Activated naive CD4-positive, alpha-beta T cell treated with anti-CD3 and anti-CD28 coated beads for 36 hours (primary cell): ENCODE measurements around the gene QKI. TPM values are rescaled to one million over a fixed set of nuclear protein-coding genes. Genes with fewer than 3 reads are reported as not detected.

Experiments
- CTCF ChIA-PET: fragments of 350-600 bp; sonication (Branson Sonifier 250); formaldehyde crosslinking; loops from one replicate; lab custom pipeline; 2021; ENCODE audit warnings: antibody characterized with exemption; lab: Charles Lee
- DNase-seq: peaks from one replicate; pipeline ENCODE4 v3.0.0-alpha.2; 2020
- H3K27ac Mint-ChIP-seq: one replicate; pipeline ENCODE4 v1.8.0; 2021; ENCODE audit warnings: mild to moderate bottlenecking, mixed read lengths
- H3K27me3 Mint-ChIP-seq: one replicate; pipeline ENCODE4 v1.8.0; 2021; ENCODE audit warnings: low read depth, mixed read lengths
- H3K36me3 Mint-ChIP-seq: one replicate; pipeline ENCODE4 v1.8.0; 2021; ENCODE audit warnings: low read depth, mixed read lengths
- H3K4me1 Mint-ChIP-seq: one replicate; pipeline ENCODE4 v1.8.0; 2021; ENCODE audit warnings: low read depth, mixed read lengths
- H3K4me3 Mint-ChIP-seq: one replicate; pipeline ENCODE4 v1.8.0; 2021; ENCODE audit warnings: mild to moderate bottlenecking, moderate library complexity, mixed read lengths
- H3K9me3 Mint-ChIP-seq: one replicate; pipeline ENCODE4 v1.8.0; 2021; ENCODE audit warnings: mixed read lengths
- intact Hi-C: fragments of 100-400 bp; cut with micrococcal nuclease; formaldehyde crosslinking; loops from one replicate; pipeline ENCODE4 v1.15.1; 2023
- total RNA-seq, 2 experiments: library from RNA; stranded (reverse); gene quantifications; one replicate each; pipeline ENCODE4 v1.2.3, GENCODE V29; 2021

The QKI gene
- total RNA-seq, 2 experiments from 2014 or later = 34.6 to 38.4 TPM

GRCh38 chr6:163408352-163408991, 6.0 kb upstream of the QKI start:
- H3K4me1 Mint-ChIP-seq = peaks cover 17% of the 10 kb centered on the region
- DNase-seq = no peak
- no peak overlapping the region for H3K27ac Mint-ChIP-seq
- H3K36me3 Mint-ChIP-seq = peaks cover 4% of the 10 kb centered on the region
- intact Hi-C loops = no loop called here
- no peaks in the 10 kb centered on the region for H3K27me3 Mint-ChIP-seq
- CTCF ChIA-PET = interaction anchor here (0.9 kb wide), 1 partner anchor 12 kb away, joined by 3 read pairs; no protein-coding TSS in a partner anchor
- H3K4me3 Mint-ChIP-seq = no peak overlapping the region
- H3K9me3 Mint-ChIP-seq = no peaks in the 10 kb centered on the region

DNA sequence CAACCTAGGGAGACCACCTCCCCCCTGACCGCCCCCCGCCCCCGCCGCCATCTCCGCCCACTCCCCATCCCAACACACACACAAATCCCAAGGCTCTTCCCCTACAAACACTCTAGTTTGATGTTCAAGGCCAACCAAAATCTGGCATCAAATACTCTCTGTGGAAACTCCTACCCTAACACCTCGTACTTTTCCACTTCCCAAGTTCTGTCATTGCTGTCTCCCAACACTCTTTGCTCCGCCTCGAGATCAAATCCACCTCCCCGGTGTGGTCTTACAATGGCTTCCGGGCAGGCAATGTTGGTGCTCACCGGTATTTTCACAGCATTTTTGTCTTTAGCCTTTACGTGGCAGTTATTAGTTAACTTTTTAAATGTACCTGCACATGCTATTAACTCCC, 4.8 kb upstream of the QKI start:
- intact Hi-C loops = no loop called here
- H3K4me3 Mint-ChIP-seq = no peak overlapping the region
- no peaks in the 10 kb centered on the region for H3K27me3 Mint-ChIP-seq
- CTCF ChIA-PET = no interaction called here
- H3K27ac Mint-ChIP-seq = no peak overlapping the region
- H3K4me1 Mint-ChIP-seq = peaks cover 17% of the 10 kb centered on the region
- DNase-seq = no peak
- H3K36me3 Mint-ChIP-seq = peaks cover 4% of the 10 kb centered on the region
- H3K9me3 Mint-ChIP-seq = no peaks in the 10 kb centered on the region

DNA sequence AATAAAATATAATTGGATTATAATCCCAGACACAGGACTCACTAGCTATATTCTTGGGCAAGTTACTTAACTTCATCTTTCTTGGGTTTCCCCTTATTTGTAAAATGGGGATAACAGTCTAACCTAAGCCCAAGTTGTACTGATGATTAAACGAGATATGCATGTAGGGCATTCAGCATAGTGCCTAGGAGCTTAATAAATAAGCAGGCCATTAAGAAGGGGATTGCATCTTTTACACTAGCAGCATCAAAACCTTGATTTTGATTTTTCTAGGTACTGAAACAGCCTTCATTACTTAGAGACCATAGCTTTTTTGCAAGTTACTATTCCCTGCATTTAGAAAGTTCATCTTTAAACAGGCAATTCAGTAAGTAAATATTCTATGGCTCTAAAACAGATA, 2.2 kb upstream of the QKI start:
- H3K27me3 Mint-ChIP-seq = no peaks in the 10 kb centered on the region
- peak overlapping the region; percentile 84 for H3K4me3 Mint-ChIP-seq
- peaks cover 11% of the 10 kb centered on the region for H3K4me1 Mint-ChIP-seq
- intact Hi-C loops = no loop called here
- no peak for DNase-seq
- no peak overlapping the region for H3K27ac Mint-ChIP-seq
- CTCF ChIA-PET = no interaction called here
- no peaks in the 10 kb centered on the region for H3K9me3 Mint-ChIP-seq
- H3K36me3 Mint-ChIP-seq = peaks cover 4% of the 10 kb centered on the region

- Mint-ChIP-seq H3K36me3 (peaks cover 4% of the 10 kb centered on the region), H3K27me3 (no peaks in the 10 kb centered on the region), H3K4me3 (peak overlapping the region; percentile 84), H3K27ac (peak overlapping the region; percentile 74), H3K4me1 (peaks cover 15% of the 10 kb centered on the region), H3K9me3 (no peaks in the 10 kb centered on the region)
- intact Hi-C loops = no loop called here
- DNase-seq = no peak
- CTCF ChIA-PET = no interaction called here
These were observed 1.6 kb upstream of the QKI start for GRCh38 chr6:163412801-163413344.

DNA sequence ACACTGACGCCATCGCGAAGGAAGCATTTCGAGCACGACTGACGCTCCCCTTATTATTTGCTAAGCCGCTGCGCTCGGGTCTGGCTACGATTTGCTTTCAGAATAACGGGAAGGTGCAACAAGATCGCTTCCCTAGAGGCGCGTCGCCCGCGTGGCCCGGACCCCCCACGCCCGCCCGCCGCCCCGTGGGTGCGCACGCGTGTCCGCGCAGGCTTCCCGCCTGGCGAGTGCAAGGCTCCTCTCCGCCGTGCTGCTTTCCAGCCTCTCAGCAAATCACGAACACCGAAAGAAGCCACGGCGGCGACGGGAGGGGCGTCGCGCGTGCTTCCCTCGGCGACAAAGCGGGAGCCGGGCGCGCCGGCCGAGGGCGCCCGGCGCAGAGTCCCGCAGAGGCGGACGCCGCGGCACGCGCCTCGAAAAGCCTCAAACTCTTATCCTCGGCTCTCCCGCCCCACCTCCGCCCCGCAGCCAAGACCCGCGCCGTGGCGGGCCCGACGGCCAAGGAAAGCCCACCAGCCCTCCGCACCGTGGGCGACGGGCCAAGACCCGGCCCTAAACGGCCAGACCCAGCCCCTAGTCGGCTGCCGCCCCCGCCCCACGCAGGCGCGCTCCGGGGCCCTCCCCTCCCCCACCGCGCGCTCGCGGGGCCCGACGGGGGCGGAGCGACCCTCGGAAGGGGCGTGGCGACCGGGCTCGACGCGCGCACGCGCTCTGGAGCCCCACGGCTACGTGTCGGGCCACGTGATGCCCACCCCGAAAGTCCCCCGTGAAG, 987 bp upstream of the QKI start:
- Mint-ChIP-seq H3K4me3 (peak overlapping the region; percentile 84), H3K36me3 (peaks cover 4% of the 10 kb centered on the region), H3K27me3 (no peaks in the 10 kb centered on the region), H3K4me1 (peaks cover 19% of the 10 kb centered on the region), H3K9me3 (no peaks in the 10 kb centered on the region), H3K27ac (peak overlapping the region; percentile 86)
- intact Hi-C loops = loop anchor here (1.0 to 2.0 kb wide), 2 partner anchors 7 to 687 kb away; partner anchors contain the start of genes PACRG and PRKN
- CTCF ChIA-PET = no interaction called here
- peak; percentile 87 for DNase-seq

- Mint-ChIP-seq H3K4me3 (peak overlapping the region; percentile 79), H3K36me3 (peaks cover 4% of the 10 kb centered on the region), H3K27ac (peak overlapping the region; percentile 84), H3K27me3 (no peaks in the 10 kb centered on the region), H3K4me1 (peaks cover 34% of the 10 kb centered on the region), H3K9me3 (no peaks in the 10 kb centered on the region)
- intact Hi-C loops = loop anchor here (1.0 to 5.0 kb wide), 4 partner anchors 9 to 1512 kb away; partner anchors contain the start of genes PACRG and PRKN
- CTCF ChIA-PET = interaction anchor here (1.2 to 1.3 kb wide), 2 partner anchors 76 to 231 kb away, joined by 5 to 7 read pairs; no protein-coding TSS in a partner anchor
- DNase-seq = peak; percentile 25
These were observed 565 bp downstream of the QKI start for GRCh38 chr6:163414946-163415619.

- peak overlapping the region; percentile 80 for H3K4me3 Mint-ChIP-seq
- H3K9me3 Mint-ChIP-seq = no peaks in the 10 kb centered on the region
- peak; percentile 48 for DNase-seq
- intact Hi-C loops = loop anchor here (1.0 to 5.0 kb wide), 7 partner anchors 44 to 1511 kb away; partner anchors contain the start of genes PACRG and PRKN
- H3K36me3 Mint-ChIP-seq = peaks cover 4% of the 10 kb centered on the region
- CTCF ChIA-PET = interaction anchor here (0.6 to 2.3 kb wide), 7 partner anchors 13 to 539 kb away, joined by 3 to 12 read pairs (median 5); no protein-coding TSS in a partner anchor
- H3K4me1 Mint-ChIP-seq = peaks cover 38% of the 10 kb centered on the region
- peak overlapping the region; percentile 91 for H3K27ac Mint-ChIP-seq
- H3K27me3 Mint-ChIP-seq = no peaks in the 10 kb centered on the region
These were observed 1.4 kb downstream of the QKI start for GRCh38 chr6:163415620-163416556.

- H3K9me3 Mint-ChIP-seq = no peaks in the 10 kb centered on the region
- DNase-seq = peak; percentile 53
- intact Hi-C loops = loop anchor here (1.0 to 5.0 kb wide), 7 partner anchors 12 to 1511 kb away; no protein-coding TSS in a partner anchor
- peak overlapping the region; percentile 91 for H3K27ac Mint-ChIP-seq
- no peaks in the 10 kb centered on the region for H3K27me3 Mint-ChIP-seq
- peak overlapping the region; percentile 80 for H3K4me3 Mint-ChIP-seq
- CTCF ChIA-PET = interaction anchor here (1.2 to 2.3 kb wide), 6 partner anchors 13 to 538 kb away, joined by 3 to 12 read pairs (median 4); no protein-coding TSS in a partner anchor
- H3K4me1 Mint-ChIP-seq = peaks cover 38% of the 10 kb centered on the region
- no peaks in the 10 kb centered on the region for H3K36me3 Mint-ChIP-seq
These were observed 2.2 kb downstream of the QKI start for GRCh38 chr6:163416557-163417253.

DNA sequence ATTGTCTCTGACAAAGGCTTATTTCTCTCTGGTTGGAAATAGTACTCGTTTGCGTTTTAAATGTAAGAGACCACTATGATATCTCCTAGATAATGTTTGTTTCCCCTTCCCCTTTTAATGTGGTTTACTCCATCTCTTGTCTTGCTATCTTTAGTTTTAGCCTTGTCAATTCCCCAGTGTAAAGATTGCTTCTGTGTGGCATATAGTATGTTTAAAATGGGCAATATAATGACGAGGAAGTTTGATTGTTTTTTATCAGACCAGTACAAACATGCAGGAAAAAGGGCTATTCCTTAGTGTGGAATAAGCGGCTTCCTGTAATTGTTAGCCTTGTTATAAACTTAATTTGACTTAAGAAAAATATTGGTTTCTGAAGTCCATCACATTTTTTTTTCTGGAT, 3.1 kb downstream of the QKI start:
- intact Hi-C loops = loop anchor here (1.0 to 5.0 kb wide), 4 partner anchors 11 to 1510 kb away; no protein-coding TSS in a partner anchor
- Mint-ChIP-seq H3K4me1 (peaks cover 39% of the 10 kb centered on the region), H3K9me3 (no peaks in the 10 kb centered on the region)

DNA sequence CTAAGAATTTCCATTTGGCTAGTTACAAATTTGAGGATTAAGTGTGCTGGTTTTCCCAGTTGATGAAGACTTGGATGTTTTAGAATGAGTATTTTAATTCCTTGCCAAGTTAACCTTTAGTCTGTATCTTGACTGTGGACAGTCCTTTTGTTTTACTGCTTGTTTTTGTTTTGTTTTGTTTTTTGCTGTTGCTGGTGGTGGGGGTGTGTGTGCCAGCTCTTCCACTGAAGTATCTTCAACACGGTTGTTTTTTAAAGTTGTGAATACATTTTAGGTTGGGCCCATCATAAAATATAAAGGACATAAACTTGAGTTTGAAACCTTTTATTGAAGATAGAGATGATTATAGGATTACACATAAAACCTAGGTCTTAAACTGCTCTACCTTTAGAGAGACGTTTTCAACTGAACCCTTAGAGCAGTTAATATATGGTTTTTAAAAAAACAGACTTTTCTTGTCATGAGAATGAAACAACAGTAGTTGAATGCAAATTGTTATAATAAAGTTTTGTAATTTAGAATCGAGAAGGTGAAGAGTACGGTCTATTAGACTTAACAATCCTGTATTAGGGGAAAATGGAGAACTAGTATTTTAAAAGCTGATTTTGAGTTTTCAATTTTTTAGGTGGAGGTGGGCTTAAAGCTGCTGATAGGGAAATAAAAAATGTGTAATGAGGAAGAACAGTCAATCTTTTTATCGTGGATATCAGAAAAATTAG, 4.0 kb downstream of the QKI start:
- H3K36me3 Mint-ChIP-seq = no peaks in the 10 kb centered on the region
- H3K9me3 Mint-ChIP-seq = no peaks in the 10 kb centered on the region
- no peak for DNase-seq
- no peaks in the 10 kb centered on the region for H3K27me3 Mint-ChIP-seq
- CTCF ChIA-PET = interaction anchor here (0.6 to 2.8 kb wide), 4 partner anchors 14 to 136 kb away, joined by 3 to 9 read pairs (median 4); no protein-coding TSS in a partner anchor
- H3K4me3 Mint-ChIP-seq = no peak overlapping the region
- peaks cover 37% of the 10 kb centered on the region for H3K4me1 Mint-ChIP-seq
- no peak overlapping the region for H3K27ac Mint-ChIP-seq
- intact Hi-C loops = loop anchor here (5.0 kb wide), 2 partner anchors 246 to 1509 kb away; no protein-coding TSS in a partner anchor

More for the DNA sequence above, 3.1 kb downstream of the QKI start:
- H3K36me3 Mint-ChIP-seq = no peaks in the 10 kb centered on the region
- peak overlapping the region; percentile 2 for H3K4me3 Mint-ChIP-seq
- H3K27me3 Mint-ChIP-seq = no peaks in the 10 kb centered on the region
- no peak overlapping the region for H3K27ac Mint-ChIP-seq
- CTCF ChIA-PET = interaction anchor here (1.3 to 2.3 kb wide), 5 partner anchors 12 to 144 kb away, joined by 3 to 12 read pairs (median 4); no protein-coding TSS in a partner anchor
- no peak for DNase-seq
